Rectal smooth muscle tissue (tissue), 1 donor: ENCODE results near the gene NTNG1.
A peak's percentile ranks its signal among the peaks of the same experiment; 100 is the strongest.

Experiments used
- H3K27ac ChIP-seq: one replicate; pipeline ENCODE4 v1.7.0; 2013; ENCODE audit warnings: low read depth, low read length, inconsistent platforms
- H3K27me3 ChIP-seq: one replicate; pipeline ENCODE4 v1.7.0; 2013; ENCODE audit warnings: low read length; ENCODE audit not compliant: control insufficient read depth, insufficient read depth
- H3K36me3 ChIP-seq: one replicate; pipeline ENCODE4 v1.7.0; 2013; ENCODE audit warnings: low read length; ENCODE audit not compliant: control insufficient read depth, insufficient read depth
- H3K4me1 ChIP-seq: one replicate; pipeline ENCODE4 v1.7.0; 2013; ENCODE audit warnings: low read length; ENCODE audit not compliant: control insufficient read depth, insufficient read depth
- H3K4me3 ChIP-seq: one replicate; pipeline ENCODE4 v1.7.0; 2013; ENCODE audit warnings: low read length
- H3K9ac ChIP-seq: one replicate; pipeline ENCODE4 v1.7.0; 2013; ENCODE audit warnings: low read length

Gene NTNG1

DNA sequence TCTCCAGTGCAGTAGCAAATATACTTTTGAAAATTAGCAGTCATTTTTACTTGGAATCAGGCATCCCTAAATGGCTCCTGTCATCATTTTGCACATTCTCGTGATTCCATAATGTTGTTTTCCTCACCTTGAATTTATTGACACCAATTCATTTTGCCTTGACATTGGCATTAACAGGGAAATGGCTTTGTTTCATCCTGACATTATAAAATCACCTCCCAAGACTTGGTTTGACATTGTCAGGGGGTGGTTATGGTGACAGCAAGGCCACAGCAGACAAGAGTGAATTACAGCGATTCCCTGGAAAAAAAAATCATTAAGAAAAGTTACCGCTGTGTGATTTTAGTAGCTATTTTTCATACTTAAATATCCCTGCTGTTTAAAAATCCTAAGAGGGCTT is 327.0 kb downstream of the NTNG1 start:
- H3K9ac ChIP-seq = no peak overlapping the region
- H3K4me3 ChIP-seq = no peak overlapping the region
- H3K36me3 ChIP-seq = no peaks in the 10 kb centered on the region
- no peak overlapping the region for H3K27ac ChIP-seq
- no peaks in the 10 kb centered on the region for H3K4me1 ChIP-seq
- no peaks in the 10 kb centered on the region for H3K27me3 ChIP-seq

DNA sequence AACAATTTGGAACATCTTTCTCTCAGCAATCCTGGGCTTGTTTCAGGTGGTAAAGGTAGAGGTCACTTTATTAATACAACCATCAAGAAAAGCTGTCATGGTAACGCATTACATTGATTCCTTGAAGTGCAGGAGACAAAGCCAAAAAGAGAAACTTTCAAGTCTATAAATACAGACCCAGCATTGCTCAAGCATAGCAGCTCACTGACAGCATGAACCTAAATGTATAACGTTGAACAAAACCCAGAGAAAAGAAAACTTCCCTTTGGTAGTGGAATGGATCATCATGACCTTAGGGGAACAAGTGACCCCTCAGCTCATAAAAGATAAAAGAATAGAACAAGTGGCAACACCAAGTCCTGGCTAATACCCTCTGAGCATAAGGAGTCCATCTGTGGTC is 332.2 kb downstream of the NTNG1 start:
- Histone ChIP-seq H3K27ac (no peak overlapping the region), H3K4me1 (no peaks in the 10 kb centered on the region), H3K36me3 (no peaks in the 10 kb centered on the region), H3K27me3 (no peaks in the 10 kb centered on the region), H3K9ac (no peak overlapping the region), H3K4me3 (no peak overlapping the region)

DNA sequence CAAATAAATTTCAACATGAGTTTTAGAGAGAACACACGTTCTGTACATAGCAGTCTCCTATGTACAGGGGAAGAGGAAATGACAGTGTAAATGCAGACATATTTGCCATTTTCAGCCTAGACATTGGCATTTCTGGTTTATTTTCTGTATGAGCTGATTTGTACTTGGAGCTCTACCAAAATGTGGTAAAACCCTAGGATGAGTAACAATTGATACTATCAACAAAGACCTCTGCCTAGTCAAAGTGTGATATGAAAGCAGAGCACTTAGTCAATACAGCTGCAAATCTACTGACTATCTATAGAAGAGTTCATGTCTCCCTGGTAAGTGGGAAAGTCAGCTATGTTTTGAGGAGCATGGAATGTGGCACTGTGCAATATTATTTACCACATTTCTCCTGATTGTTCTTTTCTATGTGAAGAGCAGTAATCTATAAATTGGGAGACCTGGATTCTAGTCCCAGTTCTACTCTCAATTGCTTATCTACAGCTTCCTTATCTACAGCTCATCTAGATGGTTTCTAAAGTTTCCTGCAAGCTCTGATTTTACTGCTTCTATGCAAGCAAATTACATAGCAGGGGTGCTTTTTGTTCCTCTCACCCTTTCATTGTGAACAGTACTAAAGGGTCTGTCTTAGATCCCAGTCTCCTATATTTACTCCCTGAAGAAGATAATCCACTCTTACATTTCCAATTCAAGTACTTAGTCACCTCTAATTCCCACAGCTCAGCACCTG is 334.2 kb downstream of the NTNG1 start:
- H3K27ac ChIP-seq = no peak overlapping the region
- no peak overlapping the region for H3K9ac ChIP-seq
- H3K27me3 ChIP-seq = no peaks in the 10 kb centered on the region

DNA sequence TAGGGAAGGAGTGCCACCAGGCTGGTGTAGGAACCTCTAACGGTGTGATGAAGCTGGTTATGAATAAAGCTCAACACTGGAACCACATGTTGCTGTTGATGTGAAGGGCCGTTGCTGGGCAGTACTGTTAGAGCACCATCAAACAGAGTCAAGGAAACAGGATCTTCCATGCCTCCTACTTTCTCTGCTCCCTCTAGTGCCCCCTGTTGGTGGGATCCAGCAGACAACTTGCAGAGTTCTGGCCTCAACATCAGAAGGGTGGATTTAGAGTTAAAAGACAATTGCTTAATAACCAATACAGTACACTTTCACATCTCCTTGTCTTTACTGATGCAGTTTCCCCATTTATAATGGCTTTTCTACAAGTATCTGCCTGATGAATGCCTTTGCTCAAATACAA is 336.4 kb downstream of the NTNG1 start:
- Histone ChIP-seq H3K27me3 (no peaks in the 10 kb centered on the region), H3K9ac (no peak overlapping the region)

More for the DNA sequence above, 334.2 kb downstream of the NTNG1 start:
- H3K4me1 ChIP-seq = no peaks in the 10 kb centered on the region
- no peak overlapping the region for H3K4me3 ChIP-seq
- H3K36me3 ChIP-seq = no peaks in the 10 kb centered on the region

DNA sequence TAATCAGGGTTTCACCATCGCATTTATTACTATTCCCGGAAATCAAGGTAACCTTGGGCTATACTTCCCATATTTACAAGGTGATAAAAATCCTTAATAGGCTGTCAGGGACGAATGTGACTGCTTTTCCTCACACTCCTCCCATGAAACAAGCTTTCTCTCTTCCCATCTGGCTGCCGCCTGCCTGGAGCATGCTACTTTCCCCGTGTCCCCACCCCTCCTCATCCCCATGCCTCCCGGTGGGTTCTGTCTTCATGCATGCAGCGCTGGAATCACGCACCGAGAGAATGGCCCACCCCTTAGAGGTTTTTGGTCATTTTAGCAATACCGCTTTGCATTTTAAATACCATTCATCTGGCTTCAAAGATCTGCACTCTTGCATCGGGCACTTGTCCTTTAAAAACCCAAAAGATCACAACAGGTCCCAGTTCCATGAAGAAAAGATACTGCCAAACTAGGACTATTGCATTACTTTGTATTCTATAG is 339.1 kb downstream of the NTNG1 start:
- H3K27me3 ChIP-seq = no peaks in the 10 kb centered on the region
- H3K9ac ChIP-seq = no peak overlapping the region
- H3K4me1 ChIP-seq = no peaks in the 10 kb centered on the region
- no peaks in the 10 kb centered on the region for H3K36me3 ChIP-seq
- H3K4me3 ChIP-seq = no peak overlapping the region
- no peak overlapping the region for H3K27ac ChIP-seq

More for the DNA sequence above, 336.4 kb downstream of the NTNG1 start:
- H3K4me1 ChIP-seq = no peaks in the 10 kb centered on the region
- H3K36me3 ChIP-seq = no peaks in the 10 kb centered on the region
- H3K27ac ChIP-seq = no peak overlapping the region
- H3K4me3 ChIP-seq = no peak overlapping the region

DNA sequence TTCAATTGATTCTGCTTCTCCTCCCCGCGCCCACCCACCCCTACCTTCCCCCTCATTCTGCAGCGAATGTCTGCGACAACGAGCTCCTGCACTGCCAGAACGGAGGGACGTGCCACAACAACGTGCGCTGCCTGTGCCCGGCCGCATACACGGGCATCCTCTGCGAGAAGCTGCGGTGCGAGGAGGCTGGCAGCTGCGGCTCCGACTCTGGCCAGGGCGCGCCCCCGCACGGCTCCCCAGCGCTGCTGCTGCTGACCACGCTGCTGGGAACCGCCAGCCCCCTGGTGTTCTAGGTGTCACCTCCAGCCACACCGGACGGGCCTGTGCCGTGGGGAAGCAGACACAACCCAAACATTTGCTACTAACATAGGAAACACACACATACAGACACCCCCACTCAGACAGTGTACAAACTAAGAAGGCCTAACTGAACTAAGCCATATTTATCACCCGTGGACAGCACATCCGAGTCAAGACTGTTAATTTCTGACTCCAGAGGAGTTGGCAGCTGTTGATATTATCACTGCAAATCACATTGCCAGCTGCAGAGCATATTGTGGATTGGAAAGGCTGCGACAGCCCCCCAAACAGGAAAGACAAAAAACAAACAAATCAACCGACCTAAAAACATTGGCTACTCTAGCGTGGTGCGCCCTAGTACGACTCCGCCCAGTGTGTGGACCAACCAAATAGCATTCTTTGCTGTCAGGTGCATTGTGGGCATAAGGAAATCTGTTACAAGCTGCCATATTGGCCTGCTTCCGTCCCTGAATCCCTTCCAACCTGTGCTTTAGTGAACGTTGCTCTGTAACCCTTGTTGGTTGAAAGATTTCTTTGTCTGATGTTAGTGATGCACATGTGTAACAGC is 339.9 kb downstream of the NTNG1 start:
- no peak overlapping the region for H3K9ac ChIP-seq
- H3K4me1 ChIP-seq = no peaks in the 10 kb centered on the region
- H3K4me3 ChIP-seq = peak overlapping the region; percentile 34
- no peaks in the 10 kb centered on the region for H3K36me3 ChIP-seq
- no peaks in the 10 kb centered on the region for H3K27me3 ChIP-seq
- no peak overlapping the region for H3K27ac ChIP-seq

DNA sequence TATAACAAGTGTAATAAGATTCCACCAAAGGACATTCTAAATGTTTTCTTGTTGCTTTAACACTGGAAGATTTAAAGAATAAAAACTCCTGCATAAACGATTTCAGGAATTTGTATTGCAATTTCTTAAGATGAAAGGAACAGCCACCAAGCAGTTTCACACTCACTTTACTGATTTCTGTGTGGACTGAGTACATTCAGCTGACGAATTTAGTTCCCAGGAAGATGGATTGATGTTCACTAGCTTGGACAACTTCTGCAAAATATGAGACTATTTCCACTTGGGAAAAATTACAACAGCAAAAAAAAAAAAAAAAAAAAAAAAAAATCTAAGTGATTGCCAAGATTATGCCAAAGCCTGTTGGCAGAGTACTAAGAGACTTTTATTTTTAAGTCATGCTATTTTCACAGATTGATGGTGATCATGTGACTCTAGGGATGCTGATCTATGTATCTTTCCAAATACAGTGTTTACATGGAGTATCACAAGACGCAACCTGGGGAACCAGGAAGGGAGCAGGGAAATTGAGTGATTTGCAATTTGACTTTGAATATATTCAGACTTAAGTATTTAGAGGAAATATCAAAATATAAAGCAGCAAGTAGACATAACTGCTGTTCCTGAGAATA is 341.0 kb downstream of the NTNG1 start:
- Histone ChIP-seq H3K4me1 (no peaks in the 10 kb centered on the region), H3K27ac (no peak overlapping the region), H3K9ac (no peak overlapping the region), H3K36me3 (no peaks in the 10 kb centered on the region), H3K4me3 (no peak overlapping the region), H3K27me3 (no peaks in the 10 kb centered on the region)

DNA sequence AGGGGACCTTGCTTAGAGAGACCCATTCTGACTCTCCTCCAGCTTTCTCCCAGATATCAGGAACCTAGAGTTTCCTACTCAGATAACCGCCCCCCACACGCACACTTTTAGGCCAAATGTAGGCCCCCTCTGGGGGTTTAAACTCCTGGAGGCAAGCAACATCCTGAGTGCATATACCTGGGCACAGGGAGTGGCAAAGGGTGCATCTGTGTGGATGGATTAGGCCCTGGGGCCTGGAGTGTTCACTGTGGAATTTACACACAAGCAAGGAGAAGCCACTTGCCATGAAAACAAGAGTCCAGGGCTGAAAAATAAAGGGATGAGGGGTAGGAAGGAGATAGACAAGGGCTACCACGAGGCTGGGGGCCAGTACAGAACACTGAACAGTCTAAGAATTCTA is 343.1 kb downstream of the NTNG1 start:
- no peak overlapping the region for H3K9ac ChIP-seq
- H3K36me3 ChIP-seq = no peaks in the 10 kb centered on the region
- no peak overlapping the region for H3K4me3 ChIP-seq
- H3K4me1 ChIP-seq = no peaks in the 10 kb centered on the region
- no peak overlapping the region for H3K27ac ChIP-seq
- H3K27me3 ChIP-seq = no peaks in the 10 kb centered on the region

DNA sequence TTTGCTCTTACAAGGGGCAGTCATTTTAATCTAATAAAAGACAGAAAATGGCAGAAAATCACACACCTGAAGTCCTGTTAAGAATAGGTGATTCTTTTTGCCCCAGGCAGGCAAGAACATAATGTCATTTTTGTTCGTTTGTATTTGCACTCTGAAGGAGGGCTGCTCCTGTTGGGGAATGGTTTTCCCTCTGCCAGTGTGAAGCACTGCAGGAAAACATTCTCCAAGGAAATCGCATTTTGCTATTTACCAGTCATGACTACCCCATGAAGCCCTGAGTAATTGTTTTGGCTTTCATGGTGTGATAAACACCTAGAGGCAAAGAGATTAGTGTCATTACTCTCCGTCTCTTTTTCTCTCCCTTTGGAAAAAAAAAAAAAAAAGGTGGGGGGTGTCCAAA is 345.5 kb downstream of the NTNG1 start:
- Histone ChIP-seq H3K4me3 (no peak overlapping the region), H3K27ac (no peak overlapping the region), H3K4me1 (no peaks in the 10 kb centered on the region), H3K27me3 (no peaks in the 10 kb centered on the region), H3K36me3 (no peaks in the 10 kb centered on the region), H3K9ac (no peak overlapping the region)

DNA sequence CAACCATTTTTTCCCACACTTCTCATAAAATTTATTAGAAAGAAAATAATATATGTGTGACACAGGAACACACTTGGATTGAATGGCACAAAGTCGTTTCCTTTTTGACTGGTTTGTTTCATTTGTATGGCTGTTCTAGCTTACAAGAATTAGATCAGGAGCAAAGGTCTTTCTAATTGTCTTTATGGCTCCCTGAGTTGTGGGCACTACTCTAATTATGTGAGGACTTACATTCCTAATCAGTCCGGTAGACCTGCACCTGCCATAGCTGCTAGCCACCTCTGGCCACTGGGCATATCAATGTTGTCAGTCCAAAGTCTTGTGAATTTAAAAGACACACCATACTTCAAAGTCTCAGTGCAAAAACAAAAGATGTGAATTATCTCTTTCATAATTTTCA is 346.7 kb downstream of the NTNG1 start:
- Histone ChIP-seq H3K27me3 (no peaks in the 10 kb centered on the region), H3K4me3 (no peak overlapping the region), H3K9ac (no peak overlapping the region), H3K36me3 (no peaks in the 10 kb centered on the region), H3K27ac (no peak overlapping the region), H3K4me1 (no peaks in the 10 kb centered on the region)

DNA sequence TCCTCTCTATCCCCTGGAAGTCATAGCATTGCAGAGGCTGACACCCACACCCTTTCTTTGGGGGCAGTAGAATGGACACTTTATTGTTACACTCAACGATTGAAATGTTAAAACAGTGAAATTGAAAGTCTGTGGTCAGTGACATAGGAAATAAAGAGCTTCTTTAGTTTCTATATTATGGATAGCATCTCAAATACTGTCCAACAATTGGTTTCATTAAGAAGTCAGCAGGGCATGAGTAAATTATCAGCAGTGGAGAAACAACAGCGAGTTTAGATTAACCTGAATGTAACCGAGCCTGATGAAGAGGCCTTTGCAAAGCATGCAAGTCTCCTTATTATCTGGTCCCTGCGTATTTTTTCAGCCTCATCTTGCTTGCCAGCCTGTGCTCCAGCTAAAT is 350.7 kb downstream of the NTNG1 start:
- Histone ChIP-seq H3K9ac (no peak overlapping the region), H3K27me3 (no peaks in the 10 kb centered on the region), H3K36me3 (no peaks in the 10 kb centered on the region), H3K27ac (no peak overlapping the region), H3K4me1 (no peaks in the 10 kb centered on the region), H3K4me3 (no peak overlapping the region)

DNA sequence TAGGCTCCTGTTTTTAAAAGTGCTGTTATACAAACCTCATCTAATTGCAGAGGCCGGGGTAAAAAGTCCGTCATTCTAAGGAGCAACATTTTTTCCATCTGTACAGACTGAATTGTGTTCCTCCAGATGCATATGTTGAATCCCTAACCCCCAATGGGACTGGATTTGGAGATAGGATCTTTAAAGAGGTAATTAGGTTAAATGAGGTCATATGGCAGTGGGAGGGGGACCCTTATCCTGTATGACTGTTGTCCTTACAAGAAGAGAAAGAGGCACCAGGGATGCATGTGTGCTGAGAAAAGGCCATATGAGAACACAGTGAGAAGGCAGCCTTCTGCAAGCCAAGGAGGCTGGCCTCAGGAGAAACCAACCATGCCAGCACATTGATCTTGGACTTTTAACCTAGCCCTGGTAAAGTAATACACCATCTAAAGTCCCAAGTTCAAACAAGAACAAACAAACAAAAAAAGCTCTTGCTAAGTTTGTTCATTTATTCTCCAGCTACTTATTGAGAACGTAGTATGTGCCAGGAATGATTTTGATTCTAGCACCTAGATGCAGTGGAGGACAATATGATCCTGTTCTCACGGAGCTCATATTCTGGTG is 352.4 kb downstream of the NTNG1 start:
- H3K4me1 ChIP-seq = no peaks in the 10 kb centered on the region
- no peaks in the 10 kb centered on the region for H3K27me3 ChIP-seq
- H3K36me3 ChIP-seq = no peaks in the 10 kb centered on the region
- no peak overlapping the region for H3K9ac ChIP-seq
- no peak overlapping the region for H3K4me3 ChIP-seq
- no peak overlapping the region for H3K27ac ChIP-seq
